HG02943 (cell line): ENCODE data around the gene PYCR2.

Experiments used
- ATAC-seq: cut with Tn5 transposase; IDR thresholded peaks from one replicate; pipeline ENCODE4 v1.9.1; 2021; ENCODE audit warnings: mild to moderate bottlenecking, low read depth, moderate library complexity; ENCODE audit not compliant: unreplicated experiment

PYCR2 gene

DNA sequence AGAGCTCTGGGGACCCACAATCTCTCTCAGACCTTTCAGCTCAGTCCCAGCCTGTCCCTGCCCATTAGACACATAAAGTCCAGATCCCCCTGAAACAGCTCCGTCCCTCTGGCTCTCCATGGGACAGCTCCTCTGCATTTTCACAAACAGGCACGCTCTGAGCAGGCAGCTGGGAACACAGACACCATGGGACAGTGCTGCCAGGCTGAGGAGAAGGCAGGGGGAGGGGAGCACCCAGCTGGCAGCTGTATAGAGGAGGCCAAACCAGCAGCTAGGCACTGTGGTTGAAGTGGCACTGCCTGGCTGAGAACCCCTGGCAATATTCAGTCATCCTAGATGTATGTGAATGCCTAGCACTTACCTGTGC, 43.8 kb downstream of the PYCR2 start:
- no peak for ATAC-seq

DNA sequence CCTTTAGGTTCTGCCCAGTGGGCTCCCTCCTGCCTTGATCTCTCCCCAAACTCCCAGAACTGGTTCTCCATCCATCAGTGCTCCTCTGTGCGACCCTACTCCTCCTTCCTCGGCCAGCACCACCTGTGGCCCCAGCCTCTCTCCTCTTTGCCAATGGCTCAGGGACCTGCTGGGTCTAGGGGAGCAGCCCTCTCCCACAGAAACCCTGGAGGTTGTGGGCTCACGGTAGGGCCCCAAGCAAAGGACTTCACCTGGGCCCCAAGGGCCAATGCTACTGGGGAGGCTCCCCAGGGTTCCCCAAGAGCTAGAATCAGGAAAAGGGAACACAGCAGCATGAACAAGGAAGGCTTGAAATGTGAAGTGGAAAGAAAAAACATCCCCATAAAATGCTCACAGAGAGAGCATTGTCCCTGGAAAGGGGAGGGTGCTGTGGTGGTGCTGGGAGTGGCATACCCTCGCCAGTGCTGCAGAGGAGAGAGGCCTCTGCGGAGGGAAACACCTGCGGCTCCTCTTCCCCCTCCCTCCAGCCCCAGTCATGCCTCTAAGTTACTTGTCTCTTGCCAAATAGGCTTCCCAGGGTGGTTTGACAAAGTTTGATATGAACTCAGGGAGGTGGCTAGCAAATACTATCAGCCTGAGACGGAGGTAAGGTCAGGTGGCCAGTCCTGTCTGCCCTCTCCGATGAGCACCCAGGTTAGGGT, 44.4 kb downstream of the PYCR2 start:
- no peak for ATAC-seq

DNA sequence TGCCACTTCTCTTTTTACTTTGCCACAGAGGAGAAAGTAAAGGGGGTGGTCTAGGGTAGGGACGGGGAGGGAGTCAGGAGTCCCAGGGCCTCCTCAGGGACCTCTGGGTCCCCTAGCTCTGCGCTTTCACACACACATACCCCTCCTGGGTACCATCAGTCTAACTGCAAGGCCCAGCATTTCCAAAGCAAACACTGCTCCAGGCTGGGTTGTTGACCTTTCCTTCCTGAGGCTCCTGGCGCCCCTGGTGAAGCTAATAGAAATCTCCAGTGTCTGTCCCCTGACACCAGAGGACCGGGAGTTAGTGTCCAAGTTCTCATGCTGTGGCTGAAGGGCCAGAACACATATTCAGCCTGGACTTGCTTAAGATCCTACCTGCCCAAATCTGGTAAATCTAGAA, 45.8 kb downstream of the PYCR2 start:
- no peak for ATAC-seq

DNA sequence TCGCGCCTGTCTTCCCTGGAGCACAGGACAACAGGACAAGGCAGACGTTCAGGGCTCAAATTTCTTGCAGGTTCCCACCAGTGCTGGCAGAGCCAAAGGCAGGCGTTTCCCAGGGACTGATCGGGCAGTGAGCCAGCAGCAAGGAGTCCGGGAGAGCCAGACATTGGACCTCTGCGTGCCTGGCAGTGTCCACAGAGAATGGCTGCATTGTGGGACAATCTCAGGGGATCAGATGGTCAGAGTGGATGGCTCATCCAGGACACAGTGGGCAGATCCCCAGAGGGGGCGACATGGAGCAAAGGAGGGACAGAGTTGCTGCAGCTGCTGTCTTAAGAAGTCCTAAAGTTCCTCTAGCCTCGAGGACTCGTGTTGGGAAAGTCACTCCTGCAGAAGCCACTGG, 46.5 kb downstream of the PYCR2 start:
- no peak for ATAC-seq

DNA sequence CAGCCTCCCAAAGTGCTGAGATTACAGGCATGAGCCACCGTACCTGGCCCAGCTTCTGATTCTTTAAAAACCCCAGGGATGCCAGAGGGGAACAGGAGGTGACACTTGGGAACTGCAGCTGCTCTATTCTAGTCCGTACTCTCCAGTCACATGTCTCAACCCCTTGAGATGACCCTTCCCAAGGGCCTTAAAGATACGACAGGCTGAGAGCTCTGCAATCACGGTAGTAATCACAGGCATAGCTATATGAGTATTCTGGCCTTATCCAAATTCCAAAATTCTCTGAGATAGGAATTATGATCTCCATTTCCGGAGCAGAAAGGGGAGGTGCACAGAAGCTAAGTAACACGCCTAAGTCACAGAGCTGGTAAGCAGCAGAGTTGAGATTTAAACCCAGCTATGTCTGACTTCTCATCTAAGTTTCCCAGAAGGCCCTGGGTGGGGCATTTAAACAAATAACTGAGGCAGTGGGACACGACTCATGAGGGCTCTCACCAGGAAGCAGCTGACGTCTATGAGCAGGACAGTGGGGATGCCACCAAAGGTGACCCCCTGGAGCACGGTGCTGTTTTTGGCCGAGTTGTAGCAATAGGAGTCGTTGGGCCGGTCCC, 47.0 kb downstream of the PYCR2 start:
- no peak for ATAC-seq

DNA sequence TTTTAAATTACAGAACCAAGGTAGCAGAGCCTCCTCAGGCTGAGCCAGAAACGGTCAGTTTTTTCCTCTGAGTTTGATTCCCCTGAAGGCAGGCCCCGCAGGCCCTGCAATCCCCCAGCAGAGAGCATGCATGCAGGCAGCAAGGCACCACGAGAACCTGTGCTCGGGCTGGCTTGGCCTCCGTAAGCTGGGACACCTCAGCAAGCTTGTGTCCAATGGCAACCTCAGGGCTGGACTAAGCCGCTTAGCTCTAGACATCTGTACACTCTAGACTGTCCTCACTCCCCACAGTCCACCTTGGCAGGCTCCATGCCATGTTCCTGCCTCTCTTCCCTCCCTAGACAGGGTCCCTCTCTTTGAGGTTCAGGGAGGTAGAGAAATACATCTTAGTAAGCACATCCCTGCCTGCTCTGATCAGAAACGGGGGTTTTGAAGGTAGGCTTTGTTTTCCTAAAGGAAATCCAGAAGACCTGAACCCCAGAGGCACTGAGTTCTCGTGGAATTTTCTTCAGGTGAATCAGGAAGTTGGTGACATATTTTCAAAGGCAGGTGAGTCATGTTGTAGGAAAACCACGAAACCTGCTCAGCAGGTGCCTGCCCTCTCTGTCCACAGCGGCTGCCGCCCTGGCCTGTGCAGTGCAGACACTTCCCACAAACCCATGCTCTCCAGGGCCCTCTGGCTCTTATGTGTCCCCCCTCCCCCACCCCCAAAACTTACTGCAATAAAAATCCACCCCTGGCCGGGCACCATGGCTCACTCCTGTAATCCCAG, 48.8 kb downstream of the PYCR2 start:
- ATAC-seq = no peak

DNA sequence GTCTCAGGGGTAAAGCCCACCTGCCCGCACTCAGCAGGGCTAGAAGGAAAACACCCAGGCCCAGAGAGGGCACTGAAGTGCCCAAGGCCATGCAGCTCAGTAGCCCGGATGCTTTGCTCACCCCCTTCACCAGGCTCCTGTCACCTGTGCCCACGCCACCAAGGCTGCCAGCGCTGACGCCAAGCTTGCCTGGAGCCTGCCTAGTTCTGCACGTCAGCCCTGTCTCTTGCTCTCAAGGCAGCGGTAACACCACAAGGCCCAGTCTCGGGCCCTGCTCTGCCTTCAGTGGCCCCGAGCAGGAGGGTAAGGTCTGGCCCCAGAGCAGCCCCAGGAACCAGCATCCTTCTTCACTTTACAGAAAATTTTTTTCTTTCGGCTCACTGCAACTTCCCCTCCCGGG, 49.6 kb downstream of the PYCR2 start:
- no peak for ATAC-seq

DNA sequence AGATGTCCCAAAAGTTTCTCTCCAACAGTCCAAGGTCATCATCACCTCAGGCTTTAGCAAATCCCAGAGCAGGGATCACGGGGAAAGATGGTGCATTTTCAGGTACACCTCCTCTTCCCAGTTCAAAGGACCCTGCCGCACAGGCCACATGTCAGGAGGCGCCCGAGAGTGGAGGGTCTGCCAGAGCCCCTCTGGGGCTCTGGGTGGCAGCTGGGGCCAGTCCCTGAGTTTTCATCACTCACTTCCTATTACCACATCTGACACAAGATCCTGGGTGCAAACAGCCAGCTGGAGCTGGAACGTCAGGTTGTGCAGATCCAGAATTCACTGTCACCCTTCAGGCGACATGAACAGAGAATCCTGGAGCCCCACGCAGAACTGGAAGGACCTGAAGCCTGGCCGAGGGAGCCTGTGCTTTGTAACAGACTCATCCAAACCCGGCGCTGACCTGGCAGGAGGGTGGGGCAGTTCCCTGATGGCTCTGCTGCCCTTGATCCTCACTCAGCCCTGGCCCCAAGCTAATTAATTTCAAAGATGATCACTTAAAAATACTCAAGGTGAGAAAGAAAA, 50.7 kb downstream of the PYCR2 start:
- no peak for ATAC-seq

DNA sequence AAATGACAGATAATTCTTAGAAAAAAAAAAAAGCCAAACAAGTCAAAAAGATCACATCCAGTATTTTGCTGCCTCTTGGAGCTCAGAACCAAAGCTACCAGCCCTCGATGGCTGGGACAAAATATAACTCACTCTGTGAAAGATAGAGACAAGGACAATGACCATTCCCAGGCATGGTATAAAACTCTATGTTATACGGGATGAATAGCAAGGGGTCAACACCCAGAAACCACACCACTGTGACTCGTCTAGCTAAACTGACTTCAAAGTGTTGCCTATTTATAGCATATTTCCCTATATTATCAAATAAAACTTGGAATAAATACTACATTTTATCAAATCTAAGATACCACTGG, 52.0 kb downstream of the PYCR2 start:
- ATAC-seq = no peak

DNA sequence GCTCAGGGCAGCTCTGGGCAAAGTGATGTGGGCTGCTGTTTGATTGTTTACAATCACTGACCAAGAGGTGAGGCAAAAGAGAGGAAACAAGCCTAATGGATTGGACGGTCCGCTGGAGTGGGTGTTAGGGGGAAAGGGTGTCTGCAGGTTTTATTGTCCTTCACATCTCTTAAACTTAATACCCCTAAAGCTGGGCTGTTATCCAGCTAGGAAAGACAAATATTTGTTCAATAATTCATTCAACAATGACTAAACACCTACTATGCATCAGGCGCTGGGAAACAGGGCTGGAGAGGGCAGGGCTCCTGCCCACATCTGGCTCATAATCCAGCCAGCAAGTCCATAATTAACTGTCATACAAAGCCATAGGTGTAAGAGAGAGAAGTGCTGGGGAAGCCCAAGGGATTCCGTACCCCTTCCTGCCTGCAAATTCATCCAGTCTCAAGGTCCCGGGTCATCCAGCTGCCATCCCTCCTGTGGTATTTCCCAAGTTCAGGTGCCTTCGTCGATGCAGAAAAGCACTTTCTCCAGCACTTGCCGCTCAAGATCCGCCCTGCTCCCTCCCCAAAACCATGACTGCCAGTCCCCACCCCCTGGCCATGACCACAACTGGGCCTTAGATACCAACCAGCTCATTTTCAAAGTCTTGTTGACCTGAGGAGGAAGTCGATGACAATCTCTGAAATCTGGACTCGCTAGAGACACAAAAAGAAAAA, 52.5 kb downstream of the PYCR2 start:
- ATAC-seq = no peak

DNA sequence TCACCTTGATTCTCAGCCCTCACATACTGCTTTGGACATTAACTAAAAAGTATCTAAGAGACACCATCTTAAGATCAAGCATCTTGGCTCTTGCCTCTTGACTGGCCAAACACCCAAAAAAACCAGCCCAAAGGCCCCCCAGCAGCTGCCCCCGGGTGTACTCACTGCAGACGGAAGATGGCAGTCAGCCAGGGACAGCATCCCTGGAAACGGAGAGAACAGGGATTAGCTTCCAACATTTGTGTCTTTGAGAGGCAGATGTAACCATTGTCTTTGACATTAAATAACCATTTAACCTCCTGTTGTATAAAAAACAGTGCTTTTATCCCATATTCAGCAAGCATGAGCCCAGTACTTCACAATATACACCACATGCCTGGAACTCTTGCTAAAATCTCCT, 53.1 kb downstream of the PYCR2 start:
- no peak for ATAC-seq
